SK-N-SH treated with all-trans-retinoic acid at 6 μM for 48 hours (cell line): Measurements from ENCODE around the gene SELPLG.

Experiments
- ATAC-seq: fragments of 200-7000 bp; cut with Tn5 transposase; 3 replicates; pipeline ENCODE4 v1.9.1; 2020; ENCODE audit warnings: mild to moderate bottlenecking, moderate library complexity
- ARNTL ChIP-seq: fragments of 450-650 bp; formaldehyde crosslinking; IDR thresholded peaks from 2 replicates; pipeline ENCODE4 v1.5.0; 2020; ENCODE audit warnings: low read depth, mild to moderate bottlenecking, moderate library complexity, borderline replicate concordance
- BACH2 ChIP-seq: fragments of 250-450 bp; sonication (Bioruptor Pico); IDR thresholded peaks from 2 replicates; pipeline ENCODE4 v1.9.0; 2021; ENCODE audit warnings: mild to moderate bottlenecking, borderline replicate concordance
- CSDC2 ChIP-seq: fragments of 250-450 bp; sonication (Bioruptor Pico); IDR thresholded peaks from 2 replicates; pipeline ENCODE4 v1.5.0; 2020; ENCODE audit warnings: mild to moderate bottlenecking, moderate library complexity
- ESRRG ChIP-seq: fragments of 250-450 bp; sonication (Bioruptor Pico); IDR thresholded peaks from 2 replicates; pipeline ENCODE4 v1.6.1; 2021; ENCODE audit warnings: mild to moderate bottlenecking
- GLIS3 ChIP-seq: fragments of 250-450 bp; sonication (Bioruptor Pico); IDR thresholded peaks from 2 replicates; pipeline ENCODE4 v1.5.0; 2020; ENCODE audit warnings: mild to moderate bottlenecking, moderate library complexity
- ISL1 ChIP-seq: fragments of 250-450 bp; sonication (Bioruptor Pico); IDR thresholded peaks from 2 replicates; pipeline ENCODE4 v2.1.2; 2022; ENCODE audit warnings: mild to moderate bottlenecking, moderate library complexity
- OSR1 ChIP-seq: fragments of 250-450 bp; sonication (Bioruptor Pico); IDR thresholded peaks from 2 replicates; pipeline ENCODE4 v1.8.0; 2022; ENCODE audit warnings: moderate library complexity, mild to moderate bottlenecking, inconsistent platforms
- PPARA ChIP-seq: fragments of 250-450 bp; sonication (Bioruptor Pico); IDR thresholded peaks from 2 replicates; pipeline ENCODE4 v1.5.0; 2020; ENCODE audit warnings: mild to moderate bottlenecking, borderline replicate concordance
- RARB ChIP-seq: fragments of 250-450 bp; sonication (Bioruptor Pico); IDR thresholded peaks from 2 replicates; pipeline ENCODE4 v1.8.0; 2021; ENCODE audit warnings: mild to moderate bottlenecking, moderate library complexity
- SNAI2 ChIP-seq: fragments of 250-450 bp; sonication (Bioruptor Pico); IDR thresholded peaks from 2 replicates; pipeline ENCODE4 v1.5.0; 2020; ENCODE audit warnings: mild to moderate bottlenecking, moderate library complexity
- TCF4 ChIP-seq: fragments of 250-450 bp; sonication (Bioruptor Pico); IDR thresholded peaks from 2 replicates; pipeline ENCODE4 v1.8.0; 2021; ENCODE audit warnings: mild to moderate bottlenecking, moderate library complexity, borderline replicate concordance
- TOX ChIP-seq: fragments of 250-450 bp; sonication (Bioruptor Pico); IDR thresholded peaks from 2 replicates; pipeline ENCODE4 v1.8.0; 2021; ENCODE audit warnings: mild to moderate bottlenecking, moderate library complexity, borderline replicate concordance
- ZC3H10 ChIP-seq: fragments of 250-450 bp; sonication (Bioruptor Pico); IDR thresholded peaks from 2 replicates; pipeline ENCODE4 v1.5.1; 2021; ENCODE audit warnings: mild to moderate bottlenecking, moderate library complexity
- ZFP3 ChIP-seq: fragments of 250-450 bp; sonication (Bioruptor Pico); IDR thresholded peaks from 2 replicates; pipeline ENCODE4 v1.5.0; 2020; ENCODE audit warnings: mild to moderate bottlenecking, moderate library complexity
- ZFP30 ChIP-seq: fragments of 450-650 bp; formaldehyde crosslinking; IDR thresholded peaks from 2 replicates; pipeline ENCODE4 v1.5.0; 2022; ENCODE audit warnings: mild to moderate bottlenecking, moderate library complexity
- ZNF565 ChIP-seq: fragments of 450-650 bp; formaldehyde crosslinking; conservative IDR thresholded peaks from 2 replicates; pipeline ENCODE4 v1.5.0; 2020; ENCODE audit warnings: low read depth, mild to moderate bottlenecking, moderate library complexity
- ZNF70 ChIP-seq: fragments of 450-650 bp; formaldehyde crosslinking; IDR thresholded peaks from 2 replicates; pipeline ENCODE4 v1.5.0; 2020; ENCODE audit warnings: mild to moderate bottlenecking, moderate library complexity
- ZNF8 ChIP-seq: fragments of 450-650 bp; formaldehyde crosslinking; IDR thresholded peaks from 2 replicates; pipeline ENCODE4 v1.5.0; 2020; ENCODE audit warnings: mild to moderate bottlenecking, moderate library complexity
- TF ChIP-seq, protein P1 (sequence below): fragments of 250-450 bp; sonication (Bioruptor Pico); IDR thresholded peaks from 2 replicates; pipeline ENCODE4 v1.5.1; 2020; ENCODE audit warnings: low read depth, mild to moderate bottlenecking, moderate library complexity
- TF ChIP-seq, protein P2 (sequence below): fragments of 250-450 bp; sonication (Bioruptor Pico); IDR thresholded peaks from 2 replicates; pipeline ENCODE4 v1.5.1; 2021; ENCODE audit warnings: mild to moderate bottlenecking, moderate library complexity
- TF ChIP-seq, protein P3 (sequence below): fragments of 250-450 bp; sonication (Bioruptor Pico); IDR thresholded peaks from 2 replicates; pipeline ENCODE4 v1.5.0; 2020; ENCODE audit warnings: mild to moderate bottlenecking, moderate library complexity
- TF ChIP-seq, protein P4 (sequence below): fragments of 250-450 bp; sonication (Bioruptor Pico); IDR thresholded peaks from 2 replicates; pipeline ENCODE4 v1.8.0; 2020; ENCODE audit warnings: mild to moderate bottlenecking, moderate library complexity, borderline replicate concordance

The SELPLG gene

DNA sequence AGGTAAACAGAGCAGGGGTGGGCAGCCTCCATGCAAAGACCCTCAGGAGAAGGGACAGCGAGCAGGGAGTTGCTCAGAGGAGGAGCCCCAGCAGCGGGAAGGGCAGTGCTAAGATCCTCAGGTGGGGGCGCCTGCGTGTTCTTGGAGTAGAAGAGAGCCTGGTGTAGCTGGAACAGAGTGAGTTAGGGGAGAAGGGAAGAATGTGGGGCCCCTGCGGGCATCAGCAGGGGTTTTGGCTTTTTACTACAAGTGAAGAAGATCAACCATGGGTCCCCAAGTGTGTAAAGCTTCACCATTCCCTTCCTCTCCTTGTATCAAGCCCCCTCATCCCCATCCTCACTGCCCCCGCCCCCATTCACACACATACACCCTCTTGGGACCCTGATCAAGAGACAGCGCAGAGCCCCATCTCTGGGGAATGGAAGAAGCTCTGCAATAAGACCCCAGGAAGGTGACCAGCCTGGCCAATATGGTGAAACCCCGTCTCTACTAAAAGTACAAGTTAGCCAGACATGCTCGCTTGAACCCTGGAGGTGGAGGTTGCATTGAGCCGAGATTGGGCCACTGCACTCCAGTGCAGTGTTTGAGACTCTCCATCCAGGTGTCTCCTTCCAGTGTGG, 25.6 kb downstream of the SELPLG start:
- TF ChIP-seq ZNF70 (CRISPR knock-in tag) (no peak), ZNF8 (CRISPR knock-in tag) (no peak), CSDC2 (CRISPR knock-in tag) (no peak), GLIS3 (no peak), ESRRG (CRISPR knock-in tag) (no peak), TOX (CRISPR knock-in tag) (no peak)
- TF ChIP-seq, protein P1, sequence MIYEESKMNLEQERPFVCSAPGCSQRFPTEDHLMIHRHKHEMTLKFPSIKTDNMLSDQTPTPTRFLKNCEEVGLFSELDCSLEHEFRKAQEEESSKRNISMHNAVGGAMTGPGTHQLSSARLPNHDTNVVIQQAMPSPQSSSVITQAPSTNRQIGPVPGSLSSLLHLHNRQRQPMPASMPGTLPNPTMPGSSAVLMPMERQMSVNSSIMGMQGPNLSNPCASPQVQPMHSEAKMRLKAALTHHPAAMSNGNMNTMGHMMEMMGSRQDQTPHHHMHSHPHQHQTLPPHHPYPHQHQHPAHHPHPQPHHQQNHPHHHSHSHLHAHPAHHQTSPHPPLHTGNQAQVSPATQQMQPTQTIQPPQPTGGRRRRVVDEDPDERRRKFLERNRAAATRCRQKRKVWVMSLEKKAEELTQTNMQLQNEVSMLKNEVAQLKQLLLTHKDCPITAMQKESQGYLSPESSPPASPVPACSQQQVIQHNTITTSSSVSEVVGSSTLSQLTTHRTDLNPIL (CRISPR knock-in tag): no peak
- TF ChIP-seq, all 23 proteins: peak for 0
- ATAC-seq: no peak

DNA sequence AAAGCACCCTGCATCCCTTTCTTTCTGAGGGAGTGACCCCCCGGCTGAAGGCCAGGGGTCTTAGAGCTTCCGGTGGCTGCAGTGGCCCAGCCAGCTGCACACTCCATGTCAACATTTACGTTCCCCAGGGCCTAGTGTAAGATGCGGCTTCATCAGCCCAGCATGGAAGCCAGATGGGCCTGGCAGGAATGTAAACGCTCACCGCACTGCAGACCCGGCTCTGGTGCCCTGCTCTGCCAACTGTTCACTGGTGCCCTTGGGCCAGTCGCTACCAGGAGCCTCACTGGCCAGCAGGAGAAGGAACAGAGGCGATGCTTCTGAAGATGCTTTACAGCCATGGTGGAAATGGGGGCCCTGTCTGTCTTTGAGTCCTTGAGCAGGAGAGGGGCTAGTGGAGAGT, 27.2 kb downstream of the SELPLG start:
- ATAC-seq: no peak; the same call in 2 of the 3 replicates
- TF ChIP-seq BACH2 (CRISPR knock-in tag) (no peak), OSR1 (no peak), SNAI2 (no peak), ZC3H10 (CRISPR knock-in tag) (no peak), RARB (CRISPR knock-in tag) (no peak), TCF4 (CRISPR knock-in tag) (no peak), PPARA (CRISPR knock-in tag) (no peak), ZFP3 (CRISPR knock-in tag) (no peak), CSDC2 (CRISPR knock-in tag) (no peak), ARNTL (CRISPR knock-in tag) (no peak), ZNF565 (CRISPR knock-in tag) (no peak), ISL1 (CRISPR knock-in tag) (no peak), ZFP30 (no peak)
- TF ChIP-seq, protein P2, sequence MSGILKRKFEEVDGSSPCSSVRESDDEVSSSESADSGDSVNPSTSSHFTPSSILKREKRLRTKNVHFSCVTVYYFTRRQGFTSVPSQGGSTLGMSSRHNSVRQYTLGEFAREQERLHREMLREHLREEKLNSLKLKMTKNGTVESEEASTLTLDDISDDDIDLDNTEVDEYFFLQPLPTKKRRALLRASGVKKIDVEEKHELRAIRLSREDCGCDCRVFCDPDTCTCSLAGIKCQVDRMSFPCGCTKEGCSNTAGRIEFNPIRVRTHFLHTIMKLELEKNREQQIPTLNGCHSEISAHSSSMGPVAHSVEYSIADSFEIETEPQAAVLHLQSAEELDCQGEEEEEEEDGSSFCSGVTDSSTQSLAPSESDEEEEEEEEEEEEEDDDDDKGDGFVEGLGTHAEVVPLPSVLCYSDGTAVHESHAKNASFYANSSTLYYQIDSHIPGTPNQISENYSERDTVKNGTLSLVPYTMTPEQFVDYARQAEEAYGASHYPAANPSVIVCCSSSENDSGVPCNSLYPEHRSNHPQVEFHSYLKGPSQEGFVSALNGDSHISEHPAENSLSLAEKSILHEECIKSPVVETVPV (CRISPR knock-in tag): no peak
- TF ChIP-seq, protein P3, sequence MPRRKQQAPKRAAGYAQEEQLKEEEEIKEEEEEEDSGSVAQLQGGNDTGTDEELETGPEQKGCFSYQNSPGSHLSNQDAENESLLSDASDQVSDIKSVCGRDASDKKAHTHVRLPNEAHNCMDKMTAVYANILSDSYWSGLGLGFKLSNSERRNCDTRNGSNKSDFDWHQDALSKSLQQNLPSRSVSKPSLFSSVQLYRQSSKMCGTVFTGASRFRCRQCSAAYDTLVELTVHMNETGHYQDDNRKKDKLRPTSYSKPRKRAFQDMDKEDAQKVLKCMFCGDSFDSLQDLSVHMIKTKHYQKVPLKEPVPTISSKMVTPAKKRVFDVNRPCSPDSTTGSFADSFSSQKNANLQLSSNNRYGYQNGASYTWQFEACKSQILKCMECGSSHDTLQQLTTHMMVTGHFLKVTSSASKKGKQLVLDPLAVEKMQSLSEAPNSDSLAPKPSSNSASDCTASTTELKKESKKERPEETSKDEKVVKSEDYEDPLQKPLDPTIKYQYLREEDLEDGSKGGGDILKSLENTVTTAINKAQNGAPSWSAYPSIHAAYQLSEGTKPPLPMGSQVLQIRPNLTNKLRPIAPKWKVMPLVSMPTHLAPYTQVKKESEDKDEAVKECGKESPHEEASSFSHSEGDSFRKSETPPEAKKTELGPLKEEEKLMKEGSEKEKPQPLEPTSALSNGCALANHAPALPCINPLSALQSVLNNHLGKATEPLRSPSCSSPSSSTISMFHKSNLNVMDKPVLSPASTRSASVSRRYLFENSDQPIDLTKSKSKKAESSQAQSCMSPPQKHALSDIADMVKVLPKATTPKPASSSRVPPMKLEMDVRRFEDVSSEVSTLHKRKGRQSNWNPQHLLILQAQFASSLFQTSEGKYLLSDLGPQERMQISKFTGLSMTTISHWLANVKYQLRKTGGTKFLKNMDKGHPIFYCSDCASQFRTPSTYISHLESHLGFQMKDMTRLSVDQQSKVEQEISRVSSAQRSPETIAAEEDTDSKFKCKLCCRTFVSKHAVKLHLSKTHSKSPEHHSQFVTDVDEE (CRISPR knock-in tag): no peak
- TF ChIP-seq, protein P4, sequence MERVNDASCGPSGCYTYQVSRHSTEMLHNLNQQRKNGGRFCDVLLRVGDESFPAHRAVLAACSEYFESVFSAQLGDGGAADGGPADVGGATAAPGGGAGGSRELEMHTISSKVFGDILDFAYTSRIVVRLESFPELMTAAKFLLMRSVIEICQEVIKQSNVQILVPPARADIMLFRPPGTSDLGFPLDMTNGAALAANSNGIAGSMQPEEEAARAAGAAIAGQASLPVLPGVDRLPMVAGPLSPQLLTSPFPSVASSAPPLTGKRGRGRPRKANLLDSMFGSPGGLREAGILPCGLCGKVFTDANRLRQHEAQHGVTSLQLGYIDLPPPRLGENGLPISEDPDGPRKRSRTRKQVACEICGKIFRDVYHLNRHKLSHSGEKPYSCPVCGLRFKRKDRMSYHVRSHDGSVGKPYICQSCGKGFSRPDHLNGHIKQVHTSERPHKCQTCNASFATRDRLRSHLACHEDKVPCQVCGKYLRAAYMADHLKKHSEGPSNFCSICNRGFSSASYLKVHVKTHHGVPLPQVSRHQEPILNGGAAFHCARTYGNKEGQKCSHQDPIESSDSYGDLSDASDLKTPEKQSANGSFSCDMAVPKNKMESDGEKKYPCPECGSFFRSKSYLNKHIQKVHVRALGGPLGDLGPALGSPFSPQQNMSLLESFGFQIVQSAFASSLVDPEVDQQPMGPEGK: no peak
- TF ChIP-seq, protein P1 (CRISPR knock-in tag): no peak

DNA sequence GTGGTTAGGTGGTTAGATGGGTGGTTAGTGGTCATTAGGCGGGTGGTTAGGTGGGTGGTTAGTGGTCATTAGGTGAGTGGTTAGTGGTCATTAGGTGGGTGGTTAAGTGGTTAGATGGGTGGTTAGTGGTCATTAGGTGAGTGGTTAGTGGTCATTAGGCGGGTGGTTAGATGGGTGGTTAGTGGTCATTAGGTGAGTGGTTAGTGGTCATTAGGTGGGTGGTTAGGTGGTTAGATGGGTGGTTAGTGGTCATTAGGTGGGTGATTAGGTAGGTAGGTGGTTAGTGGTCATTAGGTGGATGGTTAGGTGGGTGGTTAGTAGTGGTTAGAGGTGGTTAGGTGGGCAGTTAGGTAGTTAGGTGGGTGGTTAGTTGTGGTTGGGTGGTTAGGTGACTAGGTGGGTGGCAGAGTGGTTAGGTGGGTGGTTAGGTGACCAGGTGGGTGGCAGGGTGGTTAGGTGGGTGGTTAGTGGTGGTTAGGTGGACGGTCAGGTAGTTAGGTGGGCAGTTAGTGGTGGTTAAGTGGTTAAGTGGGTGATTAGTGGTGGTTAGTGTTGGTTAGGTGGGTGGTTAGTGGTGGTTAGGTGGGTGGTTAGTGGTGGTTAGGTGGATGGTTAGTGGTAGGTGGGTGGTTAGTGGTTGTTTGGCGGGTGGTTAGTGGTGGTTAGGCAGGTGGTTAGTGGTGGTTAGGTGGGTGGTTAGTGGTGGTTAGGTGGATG, 27.8 kb downstream of the SELPLG start:
- ATAC-seq: no peak
- TF ChIP-seq ISL1 (CRISPR knock-in tag): no peak
- no peak for TF ChIP-seq ZFP3 (CRISPR knock-in tag)
- TF ChIP-seq TOX (CRISPR knock-in tag): no peak
- no peak for TF ChIP-seq ESRRG (CRISPR knock-in tag)
